ENCODE results near the gene ATP5F1A.
A peak's percentile ranks its signal among the peaks of the same experiment; 100 is the strongest.

ATP5F1A gene

DNA sequence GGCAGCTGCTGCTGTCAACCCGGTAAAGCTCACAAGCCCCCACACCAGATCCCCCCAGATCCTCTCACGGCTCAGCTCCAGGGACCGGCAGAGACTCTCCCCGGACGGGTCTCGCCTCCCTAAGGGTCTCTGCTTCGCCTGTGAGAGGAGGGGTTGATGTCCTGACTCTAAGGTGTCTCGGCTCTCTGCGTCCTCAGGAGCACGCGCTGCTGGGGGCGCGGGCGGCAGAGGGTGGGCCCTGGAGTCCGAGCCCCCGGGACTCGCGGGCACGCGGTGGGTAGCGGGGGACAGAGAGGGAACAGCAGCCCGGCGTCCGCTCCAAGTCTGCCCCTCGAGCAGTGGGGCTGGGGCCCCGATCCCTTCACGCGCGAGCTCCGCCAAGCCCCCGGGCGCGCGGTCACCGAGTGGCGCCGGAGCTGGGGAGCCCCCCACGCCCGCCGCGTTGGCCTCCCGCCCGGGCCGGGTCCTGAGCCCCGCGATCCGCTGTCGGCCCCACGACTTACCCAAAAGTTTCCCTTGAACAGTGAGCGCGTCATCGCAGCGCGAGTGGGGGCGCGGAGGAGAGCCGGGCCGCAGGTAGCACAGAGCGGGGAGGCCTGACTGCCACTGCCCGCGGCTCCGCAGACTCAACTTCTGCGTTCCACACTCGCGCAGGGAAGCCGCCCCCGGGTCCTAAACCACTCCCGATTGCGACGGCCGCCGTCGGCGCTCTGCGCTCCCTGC is 26.3 kb downstream of the ATP5F1A start, which contains the start of gene PSTPIP2:
Gene PSTPIP2 (minus strand): TSS at position 608 of the 723 bp plus-strand sequence. CDS start 72 bp downstream, at position 536.
- Histone ChIP-seq H3K4me1 (ENCODE audit: control insufficient read depth in 2 of 2, insufficient read depth in 1 of 2, low read depth in 1 of 2, low read length in 2 of 2) (peaks cover 4 to 7% of the 10 kb centered on the region in 2 donors), H3K14ac (ENCODE audit: low read length) (peak within 1 kb of the TSS; percentile 92), H3K9me3 (replicated peaks in 1 of 2; ENCODE audit: control insufficient read depth in 2 of 2, insufficient read depth in 1 of 2, low read depth in 1 of 2, low read length in 2 of 2) (no peaks in the 10 kb centered on the region), H2BK15ac (ENCODE audit: low read length) (no peak within 1 kb of the TSS), H3K79me1 (ENCODE audit: low read depth, low read length) (peaks cover 2% of the 10 kb centered on the region), H2BK120ac (ENCODE audit: low read depth, low read length) (no peak within 1 kb of the TSS), H3K4me2 (ENCODE audit: insufficient read depth, low read length, poor library complexity, severe bottlenecking) (peak within 1 kb of the TSS; percentile 90), H2BK5ac (ENCODE audit: low read length) (peak within 1 kb of the TSS; percentile 75), H2BK12ac (ENCODE audit: low read length) (no peak within 1 kb of the TSS), H4K8ac (ENCODE audit: low read depth, low read length) (peak within 1 kb of the TSS; percentile 32), H3K9ac (ENCODE audit: low read depth, low read length, poor library complexity) (peak within 1 kb of the TSS; percentile 89), H2AK5ac (ENCODE audit: low read depth, low read length) (peak within 1 kb of the TSS; percentile 48), H3K4ac (ENCODE audit: low read length) (peak within 1 kb of the TSS; percentile 89), H4K91ac (ENCODE audit: low read depth, low read length, poor library complexity) (no peak within 1 kb of the TSS), H3K27me3 (ENCODE audit: control insufficient read depth in 3 of 3, insufficient read depth in 3 of 3, low read depth in 1 of 3, low read length in 3 of 3) (peaks cover 0 to 26% (median 2%) of the 10 kb centered on the region in 3 experiments), H3K23ac (ENCODE audit: low read depth, low read length, poor library complexity) (peak within 1 kb of the TSS; percentile 99), H3K4me3 (ENCODE audit: low read length in 2 of 2) (peak within 1 kb of the TSS; percentile 85 to 94), H3K18ac (ENCODE audit: low read length) (peak within 1 kb of the TSS; percentile 96), H3K36me3 (replicated peaks in 1 of 2; ENCODE audit: control insufficient read depth in 2 of 2, insufficient read depth in 2 of 2, low read length in 2 of 2) (no peaks in the 10 kb centered on the region), H2AFZ (ENCODE audit: low read length) (peak within 1 kb of the TSS; percentile 100), H3K27ac (replicated peaks; ENCODE audit: low read length) (no peak within 1 kb of the TSS)
- WGBS, 2 donors (ENCODE audit: extremely low coverage in 2 of 2, insufficient read length in 2 of 2, insufficient replicate concordance in 1 of 2), result no CpG with 5 or more reads among the region's 75 CpGs
- DNase-seq (ENCODE audit: low spot score), result peak; percentile 24

DNA sequence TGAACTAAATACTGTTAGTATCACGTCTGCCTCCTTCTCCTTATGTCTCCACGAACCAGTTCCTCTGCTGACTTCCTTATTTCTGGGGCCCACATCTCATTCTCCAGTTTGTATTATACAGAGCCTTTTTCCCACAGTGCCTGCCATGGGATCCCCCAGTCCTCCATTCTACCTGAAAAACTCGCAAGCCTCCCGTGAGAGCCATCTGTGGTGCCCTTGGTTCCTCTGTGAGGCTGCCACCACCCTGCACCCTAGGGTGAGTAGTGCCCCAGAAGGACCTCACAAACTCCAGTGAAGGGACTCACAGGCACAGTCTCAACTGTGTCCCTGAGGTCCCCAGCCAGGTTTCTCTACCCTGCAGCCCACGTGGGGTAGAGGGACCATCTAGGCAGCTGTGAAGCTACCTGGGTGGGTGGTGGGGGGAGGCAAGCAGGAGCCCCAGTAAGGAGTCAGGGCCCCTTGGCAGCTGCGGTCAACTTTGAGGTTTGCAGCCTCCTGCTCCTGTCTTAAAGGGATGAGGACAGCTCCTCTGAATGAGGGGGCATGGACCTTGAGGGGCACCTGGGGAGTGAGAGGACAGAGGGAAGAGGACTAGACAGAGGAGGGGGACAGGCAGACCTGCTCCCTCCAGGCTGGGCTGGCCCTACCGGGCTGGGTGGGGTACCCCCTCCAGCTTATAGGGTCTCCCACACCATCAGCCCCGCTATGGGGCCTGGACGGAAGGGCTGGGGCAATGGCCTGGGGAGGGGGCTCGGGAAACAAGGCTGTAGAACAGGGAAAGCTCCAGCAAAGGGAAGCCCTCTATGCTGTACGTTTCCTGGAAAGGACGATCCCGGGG is 27.1 kb downstream of the ATP5F1A start:
- peak overlapping the region; percentile 8 for H3K23ac ChIP-seq (ENCODE audit: low read depth, low read length, poor library complexity)
- H2AFZ ChIP-seq (ENCODE audit: low read length), result peak overlapping the region; percentile 100
- H2BK12ac ChIP-seq (ENCODE audit: low read length), result no peak overlapping the region
- no peak overlapping the region for H3K9ac ChIP-seq (ENCODE audit: low read depth, low read length, poor library complexity)
- H3K27me3 ChIP-seq (ENCODE audit: control insufficient read depth in 3 of 3, insufficient read depth in 3 of 3, low read depth in 1 of 3, low read length in 3 of 3), result peaks cover 0 to 26% (median 2%) of the 10 kb centered on the region in 3 experiments
- H4K91ac ChIP-seq (ENCODE audit: low read depth, low read length, poor library complexity), result no peak overlapping the region
- H3K79me1 ChIP-seq (ENCODE audit: low read depth, low read length), result peaks cover 2% of the 10 kb centered on the region
- H3K4me1 ChIP-seq (ENCODE audit: control insufficient read depth in 2 of 2, insufficient read depth in 1 of 2, low read depth in 1 of 2, low read length in 2 of 2), result peaks cover 4 to 7% of the 10 kb centered on the region in 2 donors
- peak overlapping the region; percentile 96 for H3K18ac ChIP-seq (ENCODE audit: low read length)
- no peaks in the 10 kb centered on the region for H3K36me3 ChIP-seq (replicated peaks in 1 of 2; ENCODE audit: control insufficient read depth in 2 of 2, insufficient read depth in 2 of 2, low read length in 2 of 2)
- H3K27ac ChIP-seq (replicated peaks; ENCODE audit: low read length), result no peak overlapping the region
- no peak for DNase-seq (ENCODE audit: low spot score)
- no peak overlapping the region for H4K8ac ChIP-seq (ENCODE audit: low read depth, low read length)
- H2BK5ac ChIP-seq (ENCODE audit: low read length), result peak overlapping the region; percentile 75
- peak overlapping the region; percentile 90 for H3K4me2 ChIP-seq (ENCODE audit: insufficient read depth, low read length, poor library complexity, severe bottlenecking)
- H2BK120ac ChIP-seq (ENCODE audit: low read depth, low read length), result no peak overlapping the region
- H3K14ac ChIP-seq (ENCODE audit: low read length), result no peak overlapping the region
- peak overlapping the region; percentile 85 to 94 for H3K4me3 ChIP-seq (ENCODE audit: low read length in 2 of 2)
- no peak overlapping the region for H2BK15ac ChIP-seq (ENCODE audit: low read length)
- no peaks in the 10 kb centered on the region for H3K9me3 ChIP-seq (replicated peaks in 1 of 2; ENCODE audit: control insufficient read depth in 2 of 2, insufficient read depth in 1 of 2, low read depth in 1 of 2, low read length in 2 of 2)
- H2AK5ac ChIP-seq (ENCODE audit: low read depth, low read length), result no peak overlapping the region
- H3K4ac ChIP-seq (ENCODE audit: low read length), result peak overlapping the region; percentile 89
- no CpG with 5 or more reads among the region's 13 CpGs for WGBS, 2 donors (ENCODE audit: extremely low coverage in 2 of 2, insufficient read length in 2 of 2, insufficient replicate concordance in 1 of 2)

GRCh38 chr18:46070232-46070631 is 27.9 kb downstream of the ATP5F1A start:
- Histone ChIP-seq H3K27me3 (ENCODE audit: control insufficient read depth in 3 of 3, insufficient read depth in 3 of 3, low read depth in 1 of 3, low read length in 3 of 3) (peaks cover 0 to 26% (median 2%) of the 10 kb centered on the region in 3 experiments), H3K4ac (ENCODE audit: low read length) (no peak overlapping the region), H4K8ac (ENCODE audit: low read depth, low read length) (no peak overlapping the region), H3K79me1 (ENCODE audit: low read depth, low read length) (peaks cover 2% of the 10 kb centered on the region), H3K18ac (ENCODE audit: low read length) (no peak overlapping the region), H3K9ac (ENCODE audit: low read depth, low read length, poor library complexity) (no peak overlapping the region), H2BK12ac (ENCODE audit: low read length) (no peak overlapping the region), H4K91ac (ENCODE audit: low read depth, low read length, poor library complexity) (no peak overlapping the region), H3K4me3 (ENCODE audit: low read length in 2 of 2) (no peak overlapping the region), H3K36me3 (replicated peaks in 1 of 2; ENCODE audit: control insufficient read depth in 2 of 2, insufficient read depth in 2 of 2, low read length in 2 of 2) (no peaks in the 10 kb centered on the region), H3K4me1 (ENCODE audit: control insufficient read depth in 2 of 2, insufficient read depth in 1 of 2, low read depth in 1 of 2, low read length in 2 of 2) (peaks cover 4 to 7% of the 10 kb centered on the region in 2 donors), H2AFZ (ENCODE audit: low read length) (no peak overlapping the region), H2BK15ac (ENCODE audit: low read length) (no peak overlapping the region), H3K14ac (ENCODE audit: low read length) (no peak overlapping the region), H3K27ac (replicated peaks; ENCODE audit: low read length) (no peak overlapping the region), H3K9me3 (replicated peaks in 1 of 2; ENCODE audit: control insufficient read depth in 2 of 2, insufficient read depth in 1 of 2, low read depth in 1 of 2, low read length in 2 of 2) (no peaks in the 10 kb centered on the region), H2BK120ac (ENCODE audit: low read depth, low read length) (no peak overlapping the region), H2BK5ac (ENCODE audit: low read length) (no peak overlapping the region), H3K4me2 (ENCODE audit: insufficient read depth, low read length, poor library complexity, severe bottlenecking) (no peak overlapping the region), H3K23ac (ENCODE audit: low read depth, low read length, poor library complexity) (no peak overlapping the region), H2AK5ac (ENCODE audit: low read depth, low read length) (no peak overlapping the region)
- WGBS, 2 donors (ENCODE audit: extremely low coverage in 2 of 2, insufficient read length in 2 of 2, insufficient replicate concordance in 1 of 2), result no CpG with 5 or more reads among the region's 6 CpGs
- no peak for DNase-seq (ENCODE audit: low spot score)

- no peak overlapping the region for H3K4me2 ChIP-seq (ENCODE audit: insufficient read depth, low read length, poor library complexity, severe bottlenecking)
- no peak overlapping the region for H3K4me3 ChIP-seq (ENCODE audit: low read length in 2 of 2)
- DNase-seq (ENCODE audit: low spot score), result no peak
- no peak overlapping the region for H3K23ac ChIP-seq (ENCODE audit: low read depth, low read length, poor library complexity)
- peaks cover 2% of the 10 kb centered on the region for H3K79me1 ChIP-seq (ENCODE audit: low read depth, low read length)
- H3K4ac ChIP-seq (ENCODE audit: low read length), result no peak overlapping the region
- no peak overlapping the region for H4K8ac ChIP-seq (ENCODE audit: low read depth, low read length)
- H2BK120ac ChIP-seq (ENCODE audit: low read depth, low read length), result no peak overlapping the region
- H2AK5ac ChIP-seq (ENCODE audit: low read depth, low read length), result no peak overlapping the region
- peaks cover 4 to 7% of the 10 kb centered on the region in 2 donors for H3K4me1 ChIP-seq (ENCODE audit: control insufficient read depth in 2 of 2, insufficient read depth in 1 of 2, low read depth in 1 of 2, low read length in 2 of 2)
- no peak overlapping the region for H3K9ac ChIP-seq (ENCODE audit: low read depth, low read length, poor library complexity)
- no CpG with 5 or more reads among the region's 4 CpGs for WGBS, 2 donors (ENCODE audit: extremely low coverage in 2 of 2, insufficient read length in 2 of 2, insufficient replicate concordance in 1 of 2)
- H2BK12ac ChIP-seq (ENCODE audit: low read length), result no peak overlapping the region
- H3K18ac ChIP-seq (ENCODE audit: low read length), result no peak overlapping the region
- no peaks in the 10 kb centered on the region for H3K9me3 ChIP-seq (replicated peaks in 1 of 2; ENCODE audit: control insufficient read depth in 2 of 2, insufficient read depth in 1 of 2, low read depth in 1 of 2, low read length in 2 of 2)
- H3K14ac ChIP-seq (ENCODE audit: low read length), result no peak overlapping the region
- no peak overlapping the region for H2BK15ac ChIP-seq (ENCODE audit: low read length)
- H2BK5ac ChIP-seq (ENCODE audit: low read length), result no peak overlapping the region
- no peak overlapping the region for H3K27ac ChIP-seq (replicated peaks; ENCODE audit: low read length)
- no peak overlapping the region for H4K91ac ChIP-seq (ENCODE audit: low read depth, low read length, poor library complexity)
- no peaks in the 10 kb centered on the region for H3K36me3 ChIP-seq (replicated peaks in 1 of 2; ENCODE audit: control insufficient read depth in 2 of 2, insufficient read depth in 2 of 2, low read length in 2 of 2)
- H2AFZ ChIP-seq (ENCODE audit: low read length), result no peak overlapping the region
- H3K27me3 ChIP-seq (ENCODE audit: control insufficient read depth in 3 of 3, insufficient read depth in 3 of 3, low read depth in 1 of 3, low read length in 3 of 3), result peaks cover 0 to 26% (median 2%) of the 10 kb centered on the region in 3 experiments
Observed at GRCh38 chr18:46069524-46069923, 28.6 kb downstream of the ATP5F1A start.
